Measurements from ENCODE around the gene AAMP. TPM values are rescaled to one million over a fixed set of nuclear protein-coding genes. Genes with fewer than 3 reads are reported as not detected.
"Not testable (repeated sequence)": the region's sequence is repeated elsewhere in the genome, so short reads cannot be mapped to it uniquely, and the experiment has no call there.

Gene AAMP
- polyA plus RNA-seq (ENCODE audit: insufficient read length in 4 of 4), result 100 to 1,000 TPM; 127 to 144 (median 131) TPM

- DNase-seq (ENCODE audit: low read depth in 4 of 4, low spot score in 2 of 4), result peak; percentile 99 to 100 (median 100)
Observed at GRCh38 chr2:218269900-218270720, at the start of gene AAMP, which contains the start of gene PNKD. AAMP (minus strand) TSS chr2:218270137; CDS start chr2:218270086, 51 bp downstream. PNKD (plus strand) TSS chr2:218270519; CDS start chr2:218270536, 17 bp downstream.

GRCh38 chr2:218318241-218318640, 48.3 kb upstream of the AAMP start:
- no peak for DNase-seq (ENCODE audit: low read depth in 4 of 4, low spot score in 2 of 4)

GRCh38 chr2:218317835-218318234, 47.9 kb upstream of the AAMP start:
- DNase-seq (ENCODE audit: low read depth in 4 of 4, low spot score in 2 of 4), result no peak

GRCh38 chr2:218317303-218317630, 47.3 kb upstream of the AAMP start:
- no peak for DNase-seq (ENCODE audit: low read depth in 4 of 4, low spot score in 2 of 4)

GRCh38 chr2:218315397-218315796, 45.5 kb upstream of the AAMP start:
- DNase-seq (ENCODE audit: low read depth in 4 of 4, low spot score in 2 of 4), result no peak

GRCh38 chr2:218314764-218315163, 44.8 kb upstream of the AAMP start:
- DNase-seq (ENCODE audit: low read depth in 4 of 4, low spot score in 2 of 4), result not testable (repeated sequence)

GRCh38 chr2:218313356-218313755, 43.4 kb upstream of the AAMP start:
- DNase-seq (ENCODE audit: low read depth in 4 of 4, low spot score in 2 of 4), result no peak

- DNase-seq (ENCODE audit: low read depth in 4 of 4, low spot score in 2 of 4), result no peak
Observed at GRCh38 chr2:218312267-218312756, 42.4 kb upstream of the AAMP start.

- DNase-seq (ENCODE audit: low read depth in 4 of 4, low spot score in 2 of 4), result not testable (repeated sequence)
Observed at GRCh38 chr2:218311541-218312266, 41.8 kb upstream of the AAMP start.

GRCh38 chr2:218310853-218311540, 41.1 kb upstream of the AAMP start:
- no peak for DNase-seq (ENCODE audit: low read depth in 4 of 4, low spot score in 2 of 4)

- no peak for DNase-seq (ENCODE audit: low read depth in 4 of 4, low spot score in 2 of 4)
Observed at GRCh38 chr2:218307415-218308090, 37.6 kb upstream of the AAMP start.

GRCh38 chr2:218306184-218306920, 36.4 kb upstream of the AAMP start:
- no peak for DNase-seq (ENCODE audit: low read depth in 4 of 4, low spot score in 2 of 4)

- no peak for DNase-seq (ENCODE audit: low read depth in 4 of 4, low spot score in 2 of 4)
Observed at GRCh38 chr2:218305383-218305782, 35.4 kb upstream of the AAMP start.

GRCh38 chr2:218301176-218301819, 31.4 kb upstream of the AAMP start:
- peak in 3 of 4 donors; percentile 78 to 92 (median 81) for DNase-seq (ENCODE audit: low read depth in 4 of 4, low spot score in 2 of 4)

- DNase-seq (ENCODE audit: low read depth in 4 of 4, low spot score in 2 of 4), result no peak
Observed at GRCh38 chr2:218300141-218300540, 30.2 kb upstream of the AAMP start.

GRCh38 chr2:218298314-218298875, 28.5 kb upstream of the AAMP start:
- DNase-seq (ENCODE audit: low read depth in 4 of 4, low spot score in 2 of 4), result no peak

GRCh38 chr2:218296847-218297246, 26.9 kb upstream of the AAMP start:
- no peak for DNase-seq (ENCODE audit: low read depth in 4 of 4, low spot score in 2 of 4)

GRCh38 chr2:218296200-218296599, 26.3 kb upstream of the AAMP start:
- no peak for DNase-seq (ENCODE audit: low read depth in 4 of 4, low spot score in 2 of 4)

GRCh38 chr2:218295029-218295428, 25.1 kb upstream of the AAMP start:
- no peak for DNase-seq (ENCODE audit: low read depth in 4 of 4, low spot score in 2 of 4)

All from left renal cortex interstitium (tissue), 4 donors.